NCI-H2029 (cell line): ENCODE results near the gene NEUROD2.
A peak's percentile ranks its signal among the peaks of the same experiment; 100 is the strongest.

Experiments used
- DNase-seq: peaks from one replicate; lab custom pipeline; 2025; lab: John Stamatoyannopoulos, UW

NEUROD2 gene

GRCh38 chr17:39579318-39580081 is 28.2 kb downstream of the NEUROD2 start:
- DNase-seq, result no peak

- DNase-seq, result no peak
Observed at GRCh38 chr17:39578272-39578671, 29.4 kb downstream of the NEUROD2 start.

GRCh38 chr17:39576187-39576586 is 31.5 kb downstream of the NEUROD2 start:
- no peak for DNase-seq

- peak; percentile 38 for DNase-seq
Observed at GRCh38 chr17:39573447-39574298, 34.0 kb downstream of the NEUROD2 start.

- no peak for DNase-seq
Observed at GRCh38 chr17:39572121-39572520, 35.6 kb downstream of the NEUROD2 start.

GRCh38 chr17:39569126-39569525 is 38.6 kb downstream of the NEUROD2 start:
- DNase-seq, result no peak

GRCh38 chr17:39568702-39569101 is 39.0 kb downstream of the NEUROD2 start:
- DNase-seq, result no peak

GRCh38 chr17:39566094-39566850 is 41.4 kb downstream of the NEUROD2 start:
- no peak for DNase-seq

GRCh38 chr17:39564211-39564848 is 43.4 kb downstream of the NEUROD2 start:
- DNase-seq, result no peak

GRCh38 chr17:39563476-39563875 is 44.2 kb downstream of the NEUROD2 start:
- no peak for DNase-seq

- DNase-seq, result no peak
Observed at GRCh38 chr17:39562976-39563375, 44.7 kb downstream of the NEUROD2 start.

GRCh38 chr17:39562395-39562794 is 45.3 kb downstream of the NEUROD2 start:
- DNase-seq, result no peak

GRCh38 chr17:39556423-39556822 is 51.3 kb downstream of the NEUROD2 start:
- DNase-seq, result no peak

GRCh38 chr17:39555368-39555767 is 52.4 kb downstream of the NEUROD2 start:
- DNase-seq, result no peak
